GM21723 (cell line): ENCODE results near the gene ZFX.

Source experiments
- ATAC-seq: cut with Tn5 transposase; IDR thresholded peaks from one replicate; pipeline ENCODE4 v1.9.1; 2021; ENCODE audit warnings: mild to moderate bottlenecking, moderate library complexity; ENCODE audit not compliant: unreplicated experiment

ZFX gene

GRCh38 chrX:24200133-24200532 is 50.6 kb downstream of the ZFX start:
- no peak for ATAC-seq

GRCh38 chrX:24201216-24201615 is 51.7 kb downstream of the ZFX start:
- ATAC-seq: no peak

- no peak for ATAC-seq
Observed at GRCh38 chrX:24202465-24203031, 53.0 kb downstream of the ZFX start.

GRCh38 chrX:24203072-24203808 is 53.7 kb downstream of the ZFX start:
- ATAC-seq: no peak

- ATAC-seq: no peak
Observed at GRCh38 chrX:24204331-24204730, 54.8 kb downstream of the ZFX start.

- no peak for ATAC-seq
Observed at GRCh38 chrX:24204958-24205357, 55.4 kb downstream of the ZFX start.

- no peak for ATAC-seq
Observed at GRCh38 chrX:24207826-24208225, 58.3 kb downstream of the ZFX start.

- no peak for ATAC-seq
Observed at GRCh38 chrX:24208496-24209240, 59.1 kb downstream of the ZFX start.

- ATAC-seq: no peak
Observed at GRCh38 chrX:24210190-24210589, 60.7 kb downstream of the ZFX start.

- no peak for ATAC-seq
Observed at GRCh38 chrX:24214568-24214967, 65.0 kb downstream of the ZFX start.

- no peak for ATAC-seq
Observed at GRCh38 chrX:24215272-24215671, 65.7 kb downstream of the ZFX start.

- no peak for ATAC-seq
Observed at GRCh38 chrX:24216037-24216436, 66.5 kb downstream of the ZFX start.

- ATAC-seq: no peak
Observed at GRCh38 chrX:24216827-24217226, 67.3 kb downstream of the ZFX start.

GRCh38 chrX:24219320-24219719 is 69.8 kb downstream of the ZFX start:
- no peak for ATAC-seq

- no peak for ATAC-seq
Observed at GRCh38 chrX:24221872-24222271, 72.3 kb downstream of the ZFX start.

- ATAC-seq: no peak
Observed at GRCh38 chrX:24225265-24225664, 75.7 kb downstream of the ZFX start.

- no peak for ATAC-seq
Observed at GRCh38 chrX:24226176-24226575, 76.6 kb downstream of the ZFX start.

GRCh38 chrX:24228596-24228995 is 79.1 kb downstream of the ZFX start:
- ATAC-seq: no peak

GRCh38 chrX:24229400-24229879 is 79.9 kb downstream of the ZFX start:
- ATAC-seq: no peak

- no peak for ATAC-seq
Observed at GRCh38 chrX:24229976-24230375, 80.4 kb downstream of the ZFX start.

- no peak for ATAC-seq
Observed at GRCh38 chrX:24231131-24231540, 81.6 kb downstream of the ZFX start.

GRCh38 chrX:24231641-24232179 is 82.2 kb downstream of the ZFX start:
- ATAC-seq: no peak
